ENCODE measurements around the gene FBLN2.

DNA sequence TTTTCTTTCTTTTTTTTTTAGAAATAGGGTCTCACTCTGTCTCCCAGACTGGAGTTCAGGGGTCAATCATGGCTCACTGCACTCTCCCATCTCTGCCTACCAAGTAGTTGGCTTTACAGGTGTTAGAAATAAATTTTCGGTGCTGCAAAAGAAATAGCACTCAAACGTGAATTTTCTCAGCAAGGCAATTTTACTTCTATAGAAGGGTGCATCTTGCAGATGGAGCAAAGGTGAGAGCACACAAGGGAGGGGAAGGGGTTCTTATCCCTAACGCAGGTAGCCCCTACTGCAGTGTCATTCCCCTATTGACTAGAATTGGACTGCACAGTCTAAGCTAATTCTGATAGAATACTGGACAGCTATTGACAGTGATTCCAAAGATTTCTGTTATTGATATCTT is 6.8 kb upstream of the FBLN2 start:
- TF ChIP-seq, protein P1, sequence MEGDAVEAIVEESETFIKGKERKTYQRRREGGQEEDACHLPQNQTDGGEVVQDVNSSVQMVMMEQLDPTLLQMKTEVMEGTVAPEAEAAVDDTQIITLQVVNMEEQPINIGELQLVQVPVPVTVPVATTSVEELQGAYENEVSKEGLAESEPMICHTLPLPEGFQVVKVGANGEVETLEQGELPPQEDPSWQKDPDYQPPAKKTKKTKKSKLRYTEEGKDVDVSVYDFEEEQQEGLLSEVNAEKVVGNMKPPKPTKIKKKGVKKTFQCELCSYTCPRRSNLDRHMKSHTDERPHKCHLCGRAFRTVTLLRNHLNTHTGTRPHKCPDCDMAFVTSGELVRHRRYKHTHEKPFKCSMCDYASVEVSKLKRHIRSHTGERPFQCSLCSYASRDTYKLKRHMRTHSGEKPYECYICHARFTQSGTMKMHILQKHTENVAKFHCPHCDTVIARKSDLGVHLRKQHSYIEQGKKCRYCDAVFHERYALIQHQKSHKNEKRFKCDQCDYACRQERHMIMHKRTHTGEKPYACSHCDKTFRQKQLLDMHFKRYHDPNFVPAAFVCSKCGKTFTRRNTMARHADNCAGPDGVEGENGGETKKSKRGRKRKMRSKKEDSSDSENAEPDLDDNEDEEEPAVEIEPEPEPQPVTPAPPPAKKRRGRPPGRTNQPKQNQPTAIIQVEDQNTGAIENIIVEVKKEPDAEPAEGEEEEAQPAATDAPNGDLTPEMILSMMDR (IDR thresholded peaks at IDR 0.05) = no peak
- no peak for TF ChIP-seq POLR2A (IDR thresholded peaks at IDR 0.05)
- TF ChIP-seq POLR2AphosphoS5 (IDR thresholded peaks at IDR 0.05) = no peak
